ENCODE results near the gene TTC16.
A peak's percentile ranks its signal among the peaks of the same experiment; 100 is the strongest.

The TTC16 gene

GRCh38 chr9:127698985-127699670 lies 16.8 kb upstream of the TTC16 start:
- peak; percentile 96 for DNase-seq (ENCODE audit: low read depth)

- no peak for DNase-seq (ENCODE audit: low read depth)
Measured at GRCh38 chr9:127700140-127700539, 15.7 kb upstream of the TTC16 start.

- DNase-seq (ENCODE audit: low read depth): no peak
Measured at GRCh38 chr9:127700594-127701255, 15.2 kb upstream of the TTC16 start.

GRCh38 chr9:127703289-127703946 lies 12.5 kb upstream of the TTC16 start:
- DNase-seq (ENCODE audit: low read depth): no peak

GRCh38 chr9:127705577-127706379 lies 10.1 kb upstream of the TTC16 start:
- DNase-seq (ENCODE audit: low read depth): no peak

GRCh38 chr9:127706836-127707241 lies 9.0 kb upstream of the TTC16 start, which contains the start of gene CFAP157:
Gene CFAP157, plus strand, starts transcription at chr9:127706988. Its CDS starts 44 bp downstream, at chr9:127707032.
- no peak for DNase-seq (ENCODE audit: low read depth)

GRCh38 chr9:127707766-127708165 lies 8.1 kb upstream of the TTC16 start:
- DNase-seq (ENCODE audit: low read depth): no peak

GRCh38 chr9:127708952-127709587 lies 6.8 kb upstream of the TTC16 start:
- DNase-seq (ENCODE audit: low read depth): no peak

- DNase-seq (ENCODE audit: low read depth): no peak
Measured at GRCh38 chr9:127710204-127710783, 5.6 kb upstream of the TTC16 start.

GRCh38 chr9:127711226-127711701 lies 4.6 kb upstream of the TTC16 start:
- no peak for DNase-seq (ENCODE audit: low read depth)

- no peak for DNase-seq (ENCODE audit: low read depth)
Measured at GRCh38 chr9:127711831-127712274, 4.0 kb upstream of the TTC16 start.

- no peak for DNase-seq (ENCODE audit: low read depth)
Measured at GRCh38 chr9:127712371-127712770, 3.5 kb upstream of the TTC16 start.

GRCh38 chr9:127712867-127713266 lies 3.0 kb upstream of the TTC16 start:
- no peak for DNase-seq (ENCODE audit: low read depth)

- no peak for DNase-seq (ENCODE audit: low read depth)
Measured at GRCh38 chr9:127714020-127714750, 1.7 kb upstream of the TTC16 start.

- no peak for DNase-seq (ENCODE audit: low read depth)
Measured at GRCh38 chr9:127714951-127715469, 869 bp upstream of the TTC16 start.

- DNase-seq (ENCODE audit: low read depth): no peak
Measured at GRCh38 chr9:127716412-127716811, 533 bp downstream of the TTC16 start.

- no peak for DNase-seq (ENCODE audit: low read depth)
Measured at GRCh38 chr9:127717766-127718165, 1.9 kb downstream of the TTC16 start.

- DNase-seq (ENCODE audit: low read depth): no peak
Measured at GRCh38 chr9:127720031-127720864, 4.4 kb downstream of the TTC16 start.

GRCh38 chr9:127720865-127721227 lies 5.0 kb downstream of the TTC16 start:
- no peak for DNase-seq (ENCODE audit: low read depth)
